GM19324 (cell line): ENCODE measurements around the gene MUTYH.
"Not testable (repeated sequence)": the region's sequence is repeated elsewhere in the genome, so short reads cannot be mapped to it uniquely, and the experiment has no call there.

Source experiments
- ATAC-seq: cut with Tn5 transposase; IDR thresholded peaks from one replicate; pipeline ENCODE4 v1.9.1; 2021; ENCODE audit warnings: mild to moderate bottlenecking, moderate library complexity; ENCODE audit not compliant: unreplicated experiment, low FRiP score

Gene MUTYH

GRCh38 chr1:45339789-45340558, at the start of gene MUTYH, which contains the start of gene TOE1:
Gene MUTYH (minus strand): TSS chr1:45340440. CDS start chr1:45334505, 5,935 bp downstream.
Gene TOE1 (plus strand): TSS chr1:45340170. CDS start chr1:45340253, 83 bp downstream.
- peak; percentile 83 for ATAC-seq

GRCh38 chr1:45386219-45386618, 46.0 kb upstream of the MUTYH start:
- no peak for ATAC-seq

- ATAC-seq = no peak
These were observed 45.1 kb upstream of the MUTYH start for GRCh38 chr1:45385302-45385701.

GRCh38 chr1:45384213-45384612, 44.0 kb upstream of the MUTYH start:
- not testable (repeated sequence) for ATAC-seq

- no peak for ATAC-seq
These were observed 43.0 kb upstream of the MUTYH start for GRCh38 chr1:45383191-45383590.

- no peak for ATAC-seq
These were observed 41.0 kb upstream of the MUTYH start for GRCh38 chr1:45381243-45381642.

- no peak for ATAC-seq
These were observed 40.5 kb upstream of the MUTYH start for GRCh38 chr1:45380730-45381129.

GRCh38 chr1:45380125-45380524, 39.9 kb upstream of the MUTYH start:
- no peak for ATAC-seq

- no peak for ATAC-seq
These were observed 39.3 kb upstream of the MUTYH start for GRCh38 chr1:45379524-45379923.

GRCh38 chr1:45378184-45378583, 37.9 kb upstream of the MUTYH start:
- no peak for ATAC-seq

GRCh38 chr1:45375104-45376090, 35.2 kb upstream of the MUTYH start:
- ATAC-seq = no peak

GRCh38 chr1:45373573-45373972, 33.3 kb upstream of the MUTYH start:
- no peak for ATAC-seq

GRCh38 chr1:45370575-45370974, 30.3 kb upstream of the MUTYH start:
- peak; percentile 62 for ATAC-seq

GRCh38 chr1:45365051-45365450, 24.8 kb upstream of the MUTYH start:
- ATAC-seq = no peak

- ATAC-seq = no peak
These were observed 24.1 kb upstream of the MUTYH start for GRCh38 chr1:45364294-45364693.

- ATAC-seq = not testable (repeated sequence)
These were observed 20.7 kb upstream of the MUTYH start for GRCh38 chr1:45360981-45361380.

GRCh38 chr1:45359882-45360513, 19.8 kb upstream of the MUTYH start:
- ATAC-seq = no peak

- ATAC-seq = no peak
These were observed 15.9 kb upstream of the MUTYH start for GRCh38 chr1:45356186-45356585.

GRCh38 chr1:45355683-45356082, 15.4 kb upstream of the MUTYH start:
- ATAC-seq = no peak

GRCh38 chr1:45354838-45355237, 14.6 kb upstream of the MUTYH start:
- no peak for ATAC-seq

- no peak for ATAC-seq
These were observed 13.4 kb upstream of the MUTYH start for GRCh38 chr1:45353685-45354084.
